Testis (tissue), 2 donors: Measurements from ENCODE around the gene STARD3.

Source experiments
- CTCF ChIP-seq, 3 experiments: fragments of 450-650 bp in 2 of 3; fragments of 200-600 bp in 1 of 3; sonication (generic) in 1 of 3; IDR thresholded peaks; one replicate each; pipeline ENCODE4 v1.5.1; 2016 to 2019; ENCODE audit warnings: antibody characterized with exemption in 3 of 3, mild to moderate bottlenecking in 2 of 3, moderate library complexity in 1 of 3
- POLR2A ChIP-seq: fragments of 450-650 bp; IDR thresholded peaks from one replicate; pipeline ENCODE4 v1.6.1; 2017; ENCODE audit warnings: antibody characterized with exemption, mild to moderate bottlenecking, moderate library complexity

GRCh38 chr17:39706383-39706782 lies 69.4 kb downstream of the STARD3 start:
- TF ChIP-seq POLR2A (no peak), CTCF (IDR thresholded peaks at IDR 0.05) (no peak)
